ENCODE data around the gene FOXL3.

Gene FOXL3

GRCh38 chr7:278081-278480, 11.9 kb upstream of the FOXL3 start:
- Histone ChIP-seq H3K4me1 (ENCODE audit: insufficient read depth, low read length) (no peaks in the 10 kb centered on the region), H3K27me3 (ENCODE audit: insufficient read depth, low read length) (no peaks in the 10 kb centered on the region), H3K36me3 (ENCODE audit: insufficient read depth, low read length) (no peaks in the 10 kb centered on the region), H3K4me3 (ENCODE audit: low read length) (no peak overlapping the region), H3K9me3 (ENCODE audit: low read length) (peaks cover 11% of the 10 kb centered on the region), H2AFZ (ENCODE audit: low read depth, low read length) (no peak overlapping the region)

DNA sequence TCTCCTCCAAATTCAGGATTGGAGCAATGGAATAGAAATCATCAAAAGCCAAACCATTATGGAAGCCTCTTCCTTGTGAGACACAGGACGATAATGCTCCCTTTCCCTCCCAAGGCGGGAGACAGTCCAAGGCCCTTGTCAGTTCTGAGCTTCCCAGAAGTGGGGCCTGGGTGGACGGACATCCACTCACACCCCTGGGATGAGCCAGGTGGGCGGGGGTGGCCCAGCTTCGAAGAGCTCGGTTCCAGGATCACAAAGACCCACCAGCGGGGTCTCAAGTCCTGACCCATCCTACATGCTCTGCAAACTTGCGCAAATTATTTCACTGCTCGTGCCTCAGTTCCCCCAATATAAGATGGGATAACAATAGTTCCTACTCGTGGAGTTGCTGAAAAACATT, 10.1 kb upstream of the FOXL3 start:
- Histone ChIP-seq H3K36me3 (ENCODE audit: insufficient read depth, low read length) (no peaks in the 10 kb centered on the region), H2AFZ (ENCODE audit: low read depth, low read length) (no peak overlapping the region), H3K4me3 (ENCODE audit: low read length) (no peak overlapping the region), H3K9me3 (ENCODE audit: low read length) (peaks cover 11% of the 10 kb centered on the region), H3K27me3 (ENCODE audit: insufficient read depth, low read length) (no peaks in the 10 kb centered on the region), H3K4me1 (ENCODE audit: insufficient read depth, low read length) (no peaks in the 10 kb centered on the region)

GRCh38 chr7:280461-280860, 9.5 kb upstream of the FOXL3 start:
- no peaks in the 10 kb centered on the region for H3K36me3 ChIP-seq (ENCODE audit: insufficient read depth, low read length)
- H3K9me3 ChIP-seq (ENCODE audit: low read length): peaks cover 11% of the 10 kb centered on the region
- H3K27me3 ChIP-seq (ENCODE audit: insufficient read depth, low read length): no peaks in the 10 kb centered on the region
- H3K4me1 ChIP-seq (ENCODE audit: insufficient read depth, low read length): no peaks in the 10 kb centered on the region
- H2AFZ ChIP-seq (ENCODE audit: low read depth, low read length): no peak overlapping the region
- no peak overlapping the region for H3K4me3 ChIP-seq (ENCODE audit: low read length)

DNA sequence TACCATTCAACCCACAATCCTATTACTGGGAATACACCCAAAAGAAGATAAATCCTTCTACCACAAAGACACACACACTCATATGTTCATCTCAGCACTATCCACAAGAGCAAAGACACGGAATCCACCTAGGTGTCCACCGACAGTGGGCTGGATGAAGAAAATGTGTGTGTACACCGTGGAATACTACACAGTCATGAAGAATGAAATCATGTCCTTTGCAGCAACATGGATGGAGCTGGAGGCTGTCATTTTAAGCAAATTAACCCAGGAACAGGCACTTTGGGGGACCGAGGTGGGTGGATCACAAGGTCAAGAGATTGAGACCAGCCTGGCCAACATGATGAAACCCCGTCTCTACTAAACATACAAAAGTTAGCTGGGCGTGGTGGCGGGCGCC, 8.3 kb upstream of the FOXL3 start:
- H3K4me1 ChIP-seq (ENCODE audit: insufficient read depth, low read length): no peaks in the 10 kb centered on the region
- H3K9me3 ChIP-seq (ENCODE audit: low read length): peaks cover 4% of the 10 kb centered on the region
- peaks cover 7% of the 10 kb centered on the region for H3K27me3 ChIP-seq (ENCODE audit: insufficient read depth, low read length)
- no peaks in the 10 kb centered on the region for H3K36me3 ChIP-seq (ENCODE audit: insufficient read depth, low read length)
- H2AFZ ChIP-seq (ENCODE audit: low read depth, low read length): no peak overlapping the region
- no peak overlapping the region for H3K4me3 ChIP-seq (ENCODE audit: low read length)

- Histone ChIP-seq H3K4me1 (ENCODE audit: insufficient read depth, low read length) (no peaks in the 10 kb centered on the region), H3K4me3 (ENCODE audit: low read length) (no peak overlapping the region), H3K27me3 (ENCODE audit: insufficient read depth, low read length) (peaks cover 7% of the 10 kb centered on the region), H3K9me3 (ENCODE audit: low read length) (peaks cover 2% of the 10 kb centered on the region), H2AFZ (ENCODE audit: low read depth, low read length) (no peak overlapping the region), H3K36me3 (ENCODE audit: insufficient read depth, low read length) (no peaks in the 10 kb centered on the region)
Observed at GRCh38 chr7:282621-283020, 7.3 kb upstream of the FOXL3 start.

DNA sequence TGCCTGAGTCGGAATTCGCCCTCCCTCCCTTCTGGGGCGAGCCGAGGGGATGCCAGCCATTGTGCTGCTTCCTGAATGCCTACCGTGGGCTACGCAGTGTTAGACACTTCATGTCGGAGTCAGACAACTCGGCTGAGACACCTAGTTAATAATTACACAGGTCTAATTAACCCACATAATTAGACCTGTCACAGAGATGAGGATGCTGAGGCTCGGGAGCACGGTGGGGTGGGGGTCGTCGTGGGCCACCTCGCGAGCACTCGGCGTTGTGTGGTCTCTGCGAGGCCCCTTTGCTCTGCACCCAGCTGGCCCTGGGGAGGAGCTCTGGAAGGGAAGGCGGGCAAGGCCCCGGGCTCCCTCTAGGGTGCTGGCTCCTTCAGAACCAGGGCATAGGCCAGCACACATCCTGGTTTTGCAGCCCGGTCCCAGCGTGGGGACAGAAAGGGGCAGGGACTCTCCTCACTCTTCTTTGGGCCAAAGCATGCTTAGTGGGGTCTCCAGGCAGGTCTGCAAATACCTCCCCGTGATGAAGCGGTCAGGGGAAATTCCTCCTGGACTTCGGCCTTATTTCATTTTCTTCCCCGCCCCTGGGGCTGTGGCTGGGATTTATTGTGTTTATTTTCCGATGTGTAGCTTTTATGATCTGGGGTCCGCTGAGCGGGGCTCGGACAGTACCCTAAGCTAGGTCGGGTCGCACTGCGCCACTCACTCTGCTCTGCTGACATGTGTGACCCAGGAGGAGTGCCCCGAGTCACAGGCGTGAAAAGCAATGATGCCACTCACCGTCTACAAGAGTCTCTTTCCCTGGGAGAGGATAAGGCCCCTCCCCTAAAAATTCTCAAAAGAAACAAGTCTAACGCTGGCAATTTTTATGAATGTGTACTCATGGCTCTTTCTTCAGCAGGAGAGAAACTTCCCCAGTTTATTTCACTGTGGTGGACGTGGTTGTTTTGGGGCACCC, 4.9 kb upstream of the FOXL3 start:
- no peak overlapping the region for H3K4me3 ChIP-seq (ENCODE audit: low read length)
- H3K36me3 ChIP-seq (ENCODE audit: insufficient read depth, low read length): no peaks in the 10 kb centered on the region
- H3K4me1 ChIP-seq (ENCODE audit: insufficient read depth, low read length): no peaks in the 10 kb centered on the region
- peaks cover 7% of the 10 kb centered on the region for H3K27me3 ChIP-seq (ENCODE audit: insufficient read depth, low read length)
- H3K9me3 ChIP-seq (ENCODE audit: low read length): peaks cover 2% of the 10 kb centered on the region
- no peak overlapping the region for H2AFZ ChIP-seq (ENCODE audit: low read depth, low read length)

GRCh38 chr7:285731-286130, 4.2 kb upstream of the FOXL3 start:
- peaks cover 7% of the 10 kb centered on the region for H3K27me3 ChIP-seq (ENCODE audit: insufficient read depth, low read length)
- H3K4me3 ChIP-seq (ENCODE audit: low read length): no peak overlapping the region
- H3K36me3 ChIP-seq (ENCODE audit: insufficient read depth, low read length): no peaks in the 10 kb centered on the region
- H3K4me1 ChIP-seq (ENCODE audit: insufficient read depth, low read length): no peaks in the 10 kb centered on the region
- H2AFZ ChIP-seq (ENCODE audit: low read depth, low read length): no peak overlapping the region
- peaks cover 2% of the 10 kb centered on the region for H3K9me3 ChIP-seq (ENCODE audit: low read length)

- H3K36me3 ChIP-seq (ENCODE audit: insufficient read depth, low read length): no peaks in the 10 kb centered on the region
Observed at GRCh38 chr7:286266-286665, 3.7 kb upstream of the FOXL3 start.

DNA sequence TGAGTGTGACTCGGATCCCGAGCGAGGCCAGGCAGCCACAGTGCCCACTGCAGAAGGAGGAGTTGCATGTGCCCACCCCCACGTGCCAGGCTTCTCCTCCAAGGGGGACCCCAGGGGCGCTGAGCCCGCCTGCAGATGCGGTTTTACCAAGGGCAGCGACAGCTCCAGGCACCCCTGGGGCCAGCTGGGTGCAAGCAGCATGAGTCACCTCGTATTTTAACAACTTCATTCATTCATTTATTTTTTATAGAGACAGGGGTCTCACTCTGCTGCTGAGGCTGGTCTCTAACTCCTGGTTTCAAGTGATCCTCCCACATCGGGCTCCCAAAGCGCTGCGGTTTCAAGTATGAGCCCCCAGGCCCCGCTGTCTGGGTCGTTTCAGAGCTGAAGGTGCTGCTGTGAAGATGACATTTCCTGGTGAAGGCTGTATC, 1.3 kb upstream of the FOXL3 start:
- no peaks in the 10 kb centered on the region for H3K36me3 ChIP-seq (ENCODE audit: insufficient read depth, low read length)
- H3K27me3 ChIP-seq (ENCODE audit: insufficient read depth, low read length): peaks cover 7% of the 10 kb centered on the region
- H3K9me3 ChIP-seq (ENCODE audit: low read length): no peaks in the 10 kb centered on the region
- no peak overlapping the region for H3K4me3 ChIP-seq (ENCODE audit: low read length)
- no peaks in the 10 kb centered on the region for H3K4me1 ChIP-seq (ENCODE audit: insufficient read depth, low read length)
- H2AFZ ChIP-seq (ENCODE audit: low read depth, low read length): no peak overlapping the region

More at GRCh38 chr7:286266-286665, 3.7 kb upstream of the FOXL3 start:
- H2AFZ ChIP-seq (ENCODE audit: low read depth, low read length): no peak overlapping the region
- no peak overlapping the region for H3K4me3 ChIP-seq (ENCODE audit: low read length)
- peaks cover 2% of the 10 kb centered on the region for H3K9me3 ChIP-seq (ENCODE audit: low read length)
- H3K4me1 ChIP-seq (ENCODE audit: insufficient read depth, low read length): no peaks in the 10 kb centered on the region
- H3K27me3 ChIP-seq (ENCODE audit: insufficient read depth, low read length): peaks cover 7% of the 10 kb centered on the region

DNA sequence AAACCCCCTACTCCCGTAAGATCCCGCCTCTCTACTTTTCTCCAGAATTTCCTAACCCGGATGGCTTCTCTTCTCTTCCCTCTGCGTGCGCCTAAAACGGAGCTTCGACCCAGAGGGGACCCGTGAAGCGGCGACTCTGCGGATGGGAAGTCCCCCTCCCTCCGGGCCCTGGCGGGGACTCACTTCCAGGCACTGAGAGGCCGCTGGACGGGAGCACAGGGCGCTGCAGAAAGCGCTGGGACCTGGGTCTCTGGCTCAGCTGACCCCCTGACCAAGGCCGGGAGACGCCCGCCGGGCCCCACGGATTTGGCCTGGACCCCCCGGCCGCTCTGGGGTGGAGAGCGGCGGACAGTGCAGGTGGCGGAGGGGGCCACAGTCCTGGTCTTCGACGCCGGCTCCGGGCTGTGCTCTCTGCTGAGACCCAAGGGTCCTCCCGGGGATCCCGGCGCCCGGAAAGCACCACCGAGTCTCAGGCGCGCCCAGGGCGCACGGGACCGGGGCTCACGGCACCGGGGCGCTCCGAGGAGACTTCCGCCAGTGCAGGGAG, 688 bp upstream of the FOXL3 start:
- no peaks in the 10 kb centered on the region for H3K36me3 ChIP-seq (ENCODE audit: insufficient read depth, low read length)
- no peaks in the 10 kb centered on the region for H3K4me1 ChIP-seq (ENCODE audit: insufficient read depth, low read length)
- no peaks in the 10 kb centered on the region for H3K9me3 ChIP-seq (ENCODE audit: low read length)
- H2AFZ ChIP-seq (ENCODE audit: low read depth, low read length): no peak overlapping the region
- no peak overlapping the region for H3K4me3 ChIP-seq (ENCODE audit: low read length)
- H3K27me3 ChIP-seq (ENCODE audit: insufficient read depth, low read length): peaks cover 12% of the 10 kb centered on the region

GRCh38 chr7:290554-291372, 793 bp downstream of the FOXL3 start:
- Histone ChIP-seq H2AFZ (ENCODE audit: low read depth, low read length) (no peak overlapping the region), H3K9me3 (ENCODE audit: low read length) (no peaks in the 10 kb centered on the region), H3K36me3 (ENCODE audit: insufficient read depth, low read length) (no peaks in the 10 kb centered on the region), H3K27me3 (ENCODE audit: insufficient read depth, low read length) (peaks cover 12% of the 10 kb centered on the region), H3K4me1 (ENCODE audit: insufficient read depth, low read length) (no peaks in the 10 kb centered on the region), H3K4me3 (ENCODE audit: low read length) (no peak overlapping the region)

- Histone ChIP-seq H3K4me3 (ENCODE audit: low read length) (no peak overlapping the region), H3K9me3 (ENCODE audit: low read length) (no peaks in the 10 kb centered on the region), H2AFZ (ENCODE audit: low read depth, low read length) (no peak overlapping the region), H3K27me3 (ENCODE audit: insufficient read depth, low read length) (peaks cover 5% of the 10 kb centered on the region), H3K4me1 (ENCODE audit: insufficient read depth, low read length) (no peaks in the 10 kb centered on the region), H3K36me3 (ENCODE audit: insufficient read depth, low read length) (no peaks in the 10 kb centered on the region)
Observed at GRCh38 chr7:291373-292092, 1.6 kb downstream of the FOXL3 start.
